DMS114 treated with DMSO at 0.1 percent for 48 hours (cell line): ENCODE measurements around the gene UNC5C.

Experiments
- DNase-seq: peaks from one replicate; lab custom pipeline; 2025; ENCODE audit not compliant: unreplicated experiment; lab: John Stamatoyannopoulos, UW

The UNC5C gene

GRCh38 chr4:95548738-95549245, at the start of gene UNC5C:
Gene UNC5C (minus strand): TSS chr4:95548973.
- DNase-seq: no peak

GRCh38 chr4:95596676-95597075, 47.9 kb upstream of the UNC5C start:
- no peak for DNase-seq

- no peak for DNase-seq
Observed at GRCh38 chr4:95594629-95595028, 45.9 kb upstream of the UNC5C start.

- no peak for DNase-seq
Observed at GRCh38 chr4:95594013-95594412, 45.2 kb upstream of the UNC5C start.

- no peak for DNase-seq
Observed at GRCh38 chr4:95591278-95591677, 42.5 kb upstream of the UNC5C start.

- no peak for DNase-seq
Observed at GRCh38 chr4:95590615-95591014, 41.8 kb upstream of the UNC5C start.

GRCh38 chr4:95585016-95585695, 36.4 kb upstream of the UNC5C start:
- DNase-seq: no peak

- DNase-seq: no peak
Observed at GRCh38 chr4:95580226-95580625, 31.5 kb upstream of the UNC5C start.

GRCh38 chr4:95572304-95572991, 23.7 kb upstream of the UNC5C start:
- no peak for DNase-seq

GRCh38 chr4:95571577-95571976, 22.8 kb upstream of the UNC5C start:
- no peak for DNase-seq

- no peak for DNase-seq
Observed at GRCh38 chr4:95563638-95564337, 15.0 kb upstream of the UNC5C start.

GRCh38 chr4:95560774-95561173, 12.0 kb upstream of the UNC5C start:
- no peak for DNase-seq

GRCh38 chr4:95556207-95556859, 7.6 kb upstream of the UNC5C start:
- DNase-seq: no peak

- no peak for DNase-seq
Observed at GRCh38 chr4:95552942-95553550, 4.3 kb upstream of the UNC5C start.

- DNase-seq: no peak
Observed at GRCh38 chr4:95551653-95552052, 2.9 kb upstream of the UNC5C start.

GRCh38 chr4:95550115-95550987, 1.6 kb upstream of the UNC5C start:
- no peak for DNase-seq

GRCh38 chr4:95549246-95550114, 707 bp upstream of the UNC5C start:
- DNase-seq: no peak

- DNase-seq: no peak
Observed at GRCh38 chr4:95547715-95548471, 880 bp downstream of the UNC5C start.
